MM.1S (cell line): ENCODE measurements around the gene SH3BP4.

Experiments used
- DNase-seq: peaks from one replicate; pipeline ENCODE4 v3.0.0-alpha.2; 2015
- H2AFZ ChIP-seq: fragments of 300-600 bp; sonication (generic); 2 replicates; pipeline ENCODE4 v1.6.0; 2016; ENCODE audit warnings: antibody characterized with exemption, low read length
- H3F3A ChIP-seq: fragments of 300-600 bp; sonication (generic); 2 replicates; pipeline ENCODE4 v1.6.1; 2016; ENCODE audit warnings: mild to moderate bottlenecking, antibody characterized with exemption, low read length, moderate library complexity, mixed read lengths; ENCODE audit not compliant: insufficient read depth
- H3K27ac ChIP-seq: fragments of 300-600 bp; sonication (generic); 2 replicates; pipeline ENCODE4 v1.5.1; 2016; ENCODE audit warnings: mild to moderate bottlenecking, low read length
- H3K27me3 ChIP-seq: fragments of 300-600 bp; sonication (generic); replicated peaks from 2 replicates; pipeline ENCODE4 v1.6.0; 2016; ENCODE audit warnings: low read length; ENCODE audit not compliant: insufficient read depth
- H3K36me3 ChIP-seq: fragments of 300-600 bp; sonication (generic); replicated peaks from 2 replicates; pipeline ENCODE4 v1.6.1; 2016; ENCODE audit warnings: mild to moderate bottlenecking, low read length, mixed read lengths; ENCODE audit not compliant: insufficient read depth
- H3K4me1 ChIP-seq: fragments of 300-600 bp; sonication (generic); 2 replicates; pipeline ENCODE4 v1.6.1; 2016; ENCODE audit warnings: low read length, mixed read lengths
- H3K4me2 ChIP-seq: fragments of 300-600 bp; sonication (generic); 2 replicates; pipeline ENCODE4 v1.6.0; 2016; ENCODE audit warnings: low read depth, low read length
- H3K4me3 ChIP-seq: fragments of 300-600 bp; sonication (generic); 2 replicates; pipeline ENCODE4 v1.5.1; 2016; ENCODE audit warnings: low read length, mixed read lengths
- H3K79me2 ChIP-seq: fragments of 300-600 bp; sonication (generic); 2 replicates; pipeline ENCODE4 v1.6.1; 2016; ENCODE audit warnings: mixed run types, low read length, mixed read lengths
- H3K9ac ChIP-seq: fragments of 300-600 bp; sonication (generic); 2 replicates; pipeline ENCODE4 v1.6.1; 2016; ENCODE audit warnings: low read length, mixed read lengths
- H3K9me2 ChIP-seq: fragments of 300-600 bp; sonication (generic); replicated peaks from 2 replicates; pipeline ENCODE4 v1.6.1; 2016; ENCODE audit warnings: mild to moderate bottlenecking, low read length, mixed read lengths; ENCODE audit not compliant: insufficient read depth
- H3K9me3 ChIP-seq: fragments of 300-600 bp; sonication (generic); replicated peaks from 2 replicates; pipeline ENCODE4 v1.6.1; 2016; ENCODE audit warnings: mild to moderate bottlenecking, low read length, mixed read lengths; ENCODE audit not compliant: insufficient read depth
- H4K20me1 ChIP-seq: fragments of 300-600 bp; sonication (generic); 2 replicates; pipeline ENCODE4 v1.6.1; 2016; ENCODE audit warnings: mild to moderate bottlenecking, low read length, moderate library complexity, mixed read lengths; ENCODE audit not compliant: insufficient read depth
- CTCF ChIP-seq: fragments of 300-600 bp; sonication (generic); IDR thresholded peaks from 2 replicates; pipeline ENCODE4 v1.5.1; 2016; ENCODE audit warnings: antibody characterized with exemption, low read length, mixed read lengths
- EZH2 ChIP-seq: fragments of 300-600 bp; sonication (generic); optimal IDR thresholded peaks from 2 replicates; pipeline ENCODE3; 2017; ENCODE audit warnings: low read depth, mild to moderate bottlenecking, antibody characterized with exemption, low read length, mixed read lengths
- EZH2phosphoT487 ChIP-seq: fragments of 300-600 bp; sonication (generic); IDR thresholded peaks from 2 replicates; pipeline ENCODE4 v1.6.1; 2018; ENCODE audit warnings: antibody characterized with exemption, low read length

SH3BP4 gene

GRCh38 chr2:235052514-235053354, 100.9 kb downstream of the SH3BP4 start:
- Histone ChIP-seq H4K20me1 (no peaks in the 10 kb centered on the region), H3K4me3 (no peak overlapping the region), H3K9me3 (no peaks in the 10 kb centered on the region), H3K79me2 (no peaks in the 10 kb centered on the region), H2AFZ (no peak overlapping the region), H3K4me1 (no peaks in the 10 kb centered on the region), H3K4me2 (no peak overlapping the region), H3K27me3 (no peaks in the 10 kb centered on the region), H3K9me2 (no peaks in the 10 kb centered on the region), H3K9ac (no peak overlapping the region), H3K27ac (no peak overlapping the region), H3K36me3 (no peaks in the 10 kb centered on the region), H3F3A (no peaks in the 10 kb centered on the region)
- no peak for DNase-seq
- TF ChIP-seq EZH2 (no peak), CTCF (no peak), EZH2phosphoT487 (no peak)

GRCh38 chr2:235053651-235054050, 101.8 kb downstream of the SH3BP4 start:
- Histone ChIP-seq H3K79me2 (no peaks in the 10 kb centered on the region), H3K27ac (no peak overlapping the region), H3K4me3 (no peak overlapping the region), H3K9ac (no peak overlapping the region), H3K36me3 (no peaks in the 10 kb centered on the region), H3F3A (no peaks in the 10 kb centered on the region), H3K4me1 (no peaks in the 10 kb centered on the region), H3K9me3 (no peaks in the 10 kb centered on the region), H3K9me2 (no peaks in the 10 kb centered on the region), H3K4me2 (no peak overlapping the region), H3K27me3 (no peaks in the 10 kb centered on the region), H4K20me1 (no peaks in the 10 kb centered on the region), H2AFZ (no peak overlapping the region)
- no peak for TF ChIP-seq EZH2phosphoT487
- no peak for TF ChIP-seq CTCF
- TF ChIP-seq EZH2 = no peak
- no peak for DNase-seq

- Histone ChIP-seq H3K4me2 (no peak overlapping the region), H4K20me1 (no peaks in the 10 kb centered on the region), H3K36me3 (no peaks in the 10 kb centered on the region), H3K27ac (no peak overlapping the region), H3K27me3 (no peaks in the 10 kb centered on the region), H3K79me2 (no peaks in the 10 kb centered on the region), H2AFZ (no peak overlapping the region), H3K9me2 (no peaks in the 10 kb centered on the region), H3K4me3 (no peak overlapping the region), H3K4me1 (no peaks in the 10 kb centered on the region), H3K9me3 (no peaks in the 10 kb centered on the region), H3K9ac (no peak overlapping the region), H3F3A (no peaks in the 10 kb centered on the region)
- DNase-seq = no peak
- no peak for TF ChIP-seq EZH2
- no peak for TF ChIP-seq CTCF
- no peak for TF ChIP-seq EZH2phosphoT487
Measured at GRCh38 chr2:235054475-235054874, 102.7 kb downstream of the SH3BP4 start.
